GM21825 (cell line): Measurements from ENCODE around the gene POU2F1.

ENCODE experiments used
- ATAC-seq: cut with Tn5 transposase; IDR thresholded peaks from one replicate; pipeline ENCODE4 v1.9.1; 2021; ENCODE audit warnings: mild to moderate bottlenecking, moderate library complexity; ENCODE audit not compliant: unreplicated experiment

The POU2F1 gene

DNA sequence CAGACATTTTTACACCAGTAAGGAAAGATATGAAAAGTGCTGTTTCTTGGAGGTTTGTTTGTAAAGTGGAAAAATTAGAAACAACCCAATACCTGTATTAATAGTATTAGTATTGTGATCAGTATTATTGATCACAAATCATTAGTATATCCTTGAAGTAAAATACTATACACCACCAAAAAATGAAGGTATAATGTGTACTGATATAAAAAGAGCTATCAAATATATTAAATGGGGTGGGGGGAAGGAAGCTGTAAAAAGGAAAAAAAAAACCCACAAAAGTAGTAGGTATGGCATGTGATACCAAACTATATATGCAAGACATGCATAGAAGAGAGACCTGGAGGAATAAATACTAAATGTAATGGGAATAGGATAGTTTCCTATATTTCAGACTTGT, 46.3 kb downstream of the POU2F1 start:
- ATAC-seq, result no peak

DNA sequence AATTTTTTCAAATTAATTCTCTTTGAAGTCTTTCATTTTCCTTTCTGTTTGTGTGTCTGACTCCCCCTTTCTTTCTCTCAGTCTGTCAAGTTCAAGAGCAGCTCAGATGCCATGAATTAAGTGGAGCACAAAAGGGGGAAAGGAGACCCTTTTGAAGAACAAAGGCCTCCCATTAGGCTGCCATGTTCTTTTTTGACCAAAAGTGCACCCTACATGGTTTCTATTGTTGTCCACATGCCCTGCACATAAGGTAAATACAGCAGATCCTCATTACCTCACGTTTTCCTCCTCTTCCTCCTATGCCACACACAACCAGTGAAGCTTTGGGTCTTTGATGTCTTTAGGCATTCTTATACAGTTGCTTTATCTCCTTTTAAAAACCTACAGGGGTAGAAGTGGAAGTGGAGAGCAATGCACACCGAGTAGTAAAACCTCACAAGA, 47.7 kb downstream of the POU2F1 start:
- ATAC-seq, result no peak

- ATAC-seq, result no peak
Observed at GRCh38 chr1:167270349-167271092, 49.8 kb downstream of the POU2F1 start.

DNA sequence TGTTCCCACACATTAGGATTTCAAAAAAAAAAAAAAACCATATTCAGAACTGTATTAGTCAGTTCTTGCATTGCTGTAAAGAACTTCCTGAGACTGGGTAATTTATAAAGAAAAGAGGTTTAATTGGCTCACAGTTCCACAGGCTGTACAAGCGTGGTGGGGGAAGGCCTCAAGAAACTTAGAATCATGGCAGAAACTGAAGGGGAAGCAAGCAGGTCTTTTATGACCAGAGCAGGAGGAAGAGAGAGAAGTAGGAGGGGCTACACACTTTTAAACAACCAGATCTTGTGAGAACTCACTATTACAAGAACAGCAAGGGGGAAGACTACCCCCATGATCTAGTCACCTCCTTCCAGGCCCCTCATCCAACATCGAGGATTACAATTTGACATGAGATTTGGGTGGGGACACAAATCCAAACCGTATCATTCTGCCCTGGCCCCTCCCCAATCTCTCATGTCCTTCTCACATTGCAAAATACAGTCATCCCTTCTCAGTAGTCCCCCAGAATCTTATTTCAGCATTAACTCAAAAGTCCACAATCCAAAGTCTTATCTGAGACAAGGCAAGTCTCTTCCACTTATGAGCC, 51.8 kb downstream of the POU2F1 start:
- ATAC-seq, result no peak

DNA sequence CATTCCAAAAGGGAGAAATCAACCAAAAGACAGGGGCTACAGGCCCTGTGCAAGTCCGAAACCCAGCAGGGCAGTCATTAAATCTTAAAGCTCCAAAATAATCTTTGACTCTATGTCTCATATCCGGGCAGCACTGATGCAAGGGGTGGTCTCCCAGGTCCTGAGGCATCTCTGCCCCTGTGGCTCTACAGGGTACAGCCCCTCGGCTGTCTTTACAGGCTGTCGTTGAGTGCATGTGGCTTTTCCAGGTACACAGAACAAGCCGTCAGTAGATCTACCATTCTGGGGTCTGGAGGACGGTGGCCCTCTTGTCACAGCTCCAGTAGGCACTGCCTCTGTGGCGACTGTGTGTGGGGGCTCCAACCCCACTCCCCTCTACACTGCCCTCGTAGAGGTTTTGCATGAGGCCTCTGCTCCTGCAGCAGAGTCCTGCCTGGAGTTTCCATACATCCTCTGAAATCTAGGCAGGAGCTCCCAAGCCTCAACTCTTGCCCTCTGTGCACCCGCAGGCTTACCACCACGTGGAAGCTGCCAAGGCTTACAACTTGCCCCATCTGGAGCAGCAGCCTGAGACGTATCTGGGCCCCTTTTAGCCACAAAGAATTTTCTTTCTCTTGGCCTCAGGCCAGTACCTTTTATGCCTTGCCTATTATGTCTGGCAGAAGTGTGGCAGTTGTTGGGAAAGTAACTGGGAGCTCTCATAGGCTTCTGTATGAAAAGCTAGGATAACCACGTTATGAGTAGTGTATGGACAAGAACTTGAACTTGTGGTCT, 52.5 kb downstream of the POU2F1 start:
- ATAC-seq, result no peak

- ATAC-seq, result no peak
Observed at GRCh38 chr1:167274061-167274460, 53.4 kb downstream of the POU2F1 start.

GRCh38 chr1:167276969-167277368, 56.3 kb downstream of the POU2F1 start:
- peak; percentile 82 for ATAC-seq

- ATAC-seq, result no peak
Observed at GRCh38 chr1:167278497-167278896, 57.8 kb downstream of the POU2F1 start.

DNA sequence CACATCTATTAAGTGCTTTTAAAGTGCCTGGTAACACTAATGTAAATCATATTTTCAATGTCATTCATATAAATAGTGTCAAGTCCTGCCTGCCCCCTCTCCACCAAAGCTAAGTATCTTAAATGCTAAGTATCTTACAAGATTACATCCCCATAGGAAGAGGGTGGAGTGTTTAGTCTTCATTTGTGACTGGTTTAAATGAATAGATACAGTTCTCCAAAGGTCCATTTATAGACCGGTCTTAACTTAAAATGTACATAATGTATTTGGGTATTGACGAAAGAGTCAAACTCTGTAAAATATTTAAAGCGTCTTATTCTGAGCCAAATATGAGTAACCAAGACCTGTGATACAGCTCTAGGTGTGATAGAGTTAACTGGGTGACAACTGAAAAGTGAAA, 60.2 kb downstream of the POU2F1 start:
- ATAC-seq, result no peak

DNA sequence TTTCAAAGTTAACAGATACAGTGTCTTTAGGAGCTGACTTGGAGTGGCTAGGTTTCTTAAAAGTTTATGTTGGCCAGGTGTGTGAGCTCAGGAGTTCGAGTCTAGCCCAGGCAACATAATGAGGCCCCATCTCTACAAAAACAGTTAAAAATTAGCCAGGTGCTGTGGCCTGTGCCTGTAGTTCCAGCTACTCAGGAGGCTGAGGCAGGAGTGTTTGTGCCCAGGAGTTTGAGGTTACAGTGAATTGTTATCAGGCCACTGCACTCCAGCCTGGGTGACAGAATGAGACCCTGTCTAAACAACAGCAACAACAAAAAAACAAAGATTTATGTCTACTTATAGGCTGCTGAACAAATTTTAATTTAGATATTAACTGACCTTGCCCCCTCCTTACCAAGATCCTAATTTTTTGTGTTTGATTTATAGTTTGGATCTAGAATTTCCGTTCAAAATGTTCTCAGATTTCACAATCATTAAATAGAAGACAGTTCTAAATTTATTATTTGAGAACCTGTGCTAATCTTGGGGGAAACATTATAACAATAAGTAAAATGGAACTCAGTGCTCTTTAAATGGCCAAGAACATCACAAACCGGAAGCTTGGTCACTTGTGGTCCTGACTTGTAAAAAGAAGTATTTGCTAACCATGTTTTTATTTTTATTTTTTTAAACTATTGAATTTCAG, 67.8 kb downstream of the POU2F1 start:
- no peak for ATAC-seq

DNA sequence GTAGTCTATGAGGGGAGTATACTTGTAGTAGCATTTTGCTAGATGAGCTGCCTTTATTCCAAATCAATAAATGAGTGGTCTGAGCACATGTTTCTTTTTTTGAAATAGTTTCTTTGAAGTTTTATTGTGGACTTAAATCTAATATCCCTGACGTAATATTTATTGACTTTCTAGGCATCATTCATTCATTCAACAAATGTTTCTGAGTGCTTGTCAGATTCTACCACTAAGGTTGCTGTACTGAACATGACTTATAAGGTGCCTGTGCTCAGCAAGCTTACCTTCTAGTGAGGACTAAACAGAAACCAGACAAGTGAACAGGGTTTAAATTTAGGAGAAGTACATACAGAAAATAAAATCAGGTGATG, 68.4 kb downstream of the POU2F1 start:
- no peak for ATAC-seq

GRCh38 chr1:167289966-167290365, 69.3 kb downstream of the POU2F1 start:
- ATAC-seq, result no peak

DNA sequence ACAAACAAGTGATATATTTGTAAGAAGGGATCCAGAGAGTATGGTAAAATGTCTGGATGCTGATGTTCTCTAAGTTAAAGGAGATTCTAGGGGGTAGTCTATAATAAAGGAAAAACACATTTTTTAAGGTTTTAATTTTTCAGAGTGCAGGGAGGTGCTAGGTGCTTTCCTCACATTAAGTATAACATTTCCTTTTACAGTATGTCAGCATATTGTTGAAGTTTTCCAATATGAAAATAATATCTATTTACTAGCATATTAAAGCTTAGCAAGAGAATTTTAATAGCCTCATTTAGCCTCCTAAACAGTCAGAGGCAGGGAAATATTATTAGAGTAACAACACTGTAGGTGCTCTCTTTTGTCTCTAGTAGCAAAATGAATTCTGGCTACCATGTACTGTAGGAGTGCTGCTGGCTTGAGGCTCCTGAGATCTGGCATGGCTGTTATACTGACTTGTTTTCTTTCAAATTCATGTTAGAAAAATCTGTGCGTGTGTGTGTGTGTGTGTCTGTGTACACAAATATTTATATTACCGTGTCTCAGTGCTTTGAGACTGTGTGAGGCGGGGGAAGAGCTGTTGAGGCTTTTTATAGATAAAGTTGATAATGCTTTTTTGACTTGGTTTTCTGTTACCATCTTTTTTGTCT, 71.0 kb downstream of the POU2F1 start:
- no peak for ATAC-seq

DNA sequence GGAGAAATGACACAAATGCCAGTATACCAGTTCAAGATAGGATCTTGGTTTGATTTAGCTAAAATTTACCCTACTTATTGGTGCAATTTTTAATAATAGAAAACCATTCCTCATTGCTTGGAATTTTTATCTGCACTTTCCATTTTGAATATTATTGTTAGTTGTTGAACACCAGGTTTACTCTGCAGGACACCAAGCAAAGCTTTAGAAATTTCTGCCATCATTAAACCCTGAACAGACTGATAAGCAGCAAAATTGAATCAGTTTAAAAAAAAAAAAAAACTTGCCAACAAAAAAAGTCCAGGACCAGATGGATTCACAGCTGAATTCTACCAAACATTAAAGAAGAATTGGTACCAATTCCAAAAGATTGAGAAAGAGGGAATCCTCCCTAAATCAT, 71.5 kb downstream of the POU2F1 start:
- no peak for ATAC-seq

- no peak for ATAC-seq
Observed at GRCh38 chr1:167293057-167293456, 72.4 kb downstream of the POU2F1 start.

GRCh38 chr1:167294528-167294927, 73.8 kb downstream of the POU2F1 start:
- ATAC-seq, result no peak

- ATAC-seq, result no peak
Observed at GRCh38 chr1:167297222-167298214, 76.8 kb downstream of the POU2F1 start.

GRCh38 chr1:167298325-167298724, 77.6 kb downstream of the POU2F1 start:
- no peak for ATAC-seq

DNA sequence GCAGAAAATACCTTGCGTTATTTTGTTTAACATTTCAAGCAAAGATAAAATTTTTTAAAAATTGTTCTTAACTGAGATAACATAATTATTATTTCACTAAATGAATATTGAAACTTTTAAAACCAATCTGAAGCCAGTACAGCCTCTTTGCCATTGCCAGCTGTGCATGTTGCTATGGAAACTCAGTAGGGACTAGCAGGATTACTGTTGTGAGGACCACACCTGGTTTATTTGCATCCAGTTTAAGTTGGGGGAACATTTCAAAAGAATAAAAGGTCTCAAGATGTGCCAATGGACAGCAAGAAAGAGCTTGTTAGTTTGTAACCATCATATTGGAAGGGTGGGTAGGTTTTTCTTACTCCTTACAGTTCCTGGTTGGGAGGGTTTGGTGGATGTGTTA, 80.7 kb downstream of the POU2F1 start:
- ATAC-seq, result no peak

GRCh38 chr1:167304165-167304564, 83.5 kb downstream of the POU2F1 start:
- no peak for ATAC-seq
